ENCODE results near the gene MSRB1.

MSRB1 gene

GRCh38 chr16:1976216-1976520, 33.2 kb upstream of the MSRB1 start:
- H3K79me2 ChIP-seq (ENCODE audit: insufficient read depth, low read depth) = peaks cover 20% of the 10 kb centered on the region
- H3K4me2 ChIP-seq = no peak overlapping the region
- H3K4me3 ChIP-seq (IDR thresholded peaks at IDR 0.05; ENCODE audit: insufficient read depth, low read depth, low read length) = no peak overlapping the region
- H4K20me1 ChIP-seq (ENCODE audit: insufficient read depth) = no peaks in the 10 kb centered on the region
- no peaks in the 10 kb centered on the region for H3K27me3 ChIP-seq (ENCODE audit: insufficient read depth, low read depth)
- no peak for TF ChIP-seq CTCF (conservative IDR thresholded peaks at IDR 0.05; ENCODE audit: low read depth, low read length)
- no peak overlapping the region for H3K9ac ChIP-seq
- no peak overlapping the region for H3K27ac ChIP-seq
- no peak overlapping the region for H2AFZ ChIP-seq (ENCODE audit: low read depth)
- no peaks in the 10 kb centered on the region; the same call in 1 of the 2 replicates for H3K36me3 ChIP-seq (ENCODE audit: insufficient read depth)
- peaks cover 19% of the 10 kb centered on the region for H3K4me1 ChIP-seq (ENCODE audit: low read depth, poor library complexity, severe bottlenecking)

- H3K4me3 ChIP-seq (IDR thresholded peaks at IDR 0.05; ENCODE audit: insufficient read depth, low read depth, low read length) = no peak overlapping the region
- H3K4me1 ChIP-seq (ENCODE audit: low read depth, poor library complexity, severe bottlenecking) = peaks cover 14% of the 10 kb centered on the region
- no peak overlapping the region for H3K9ac ChIP-seq
- H4K20me1 ChIP-seq (ENCODE audit: insufficient read depth) = no peaks in the 10 kb centered on the region
- H2AFZ ChIP-seq (ENCODE audit: low read depth) = no peak overlapping the region
- H3K27ac ChIP-seq = no peak overlapping the region
- TF ChIP-seq CTCF (conservative IDR thresholded peaks at IDR 0.05; ENCODE audit: low read depth, low read length) = no peak
- H3K36me3 ChIP-seq (ENCODE audit: insufficient read depth) = no peaks in the 10 kb centered on the region; the same call in 1 of the 2 replicates
- no peak overlapping the region for H3K4me2 ChIP-seq
- peaks cover 20% of the 10 kb centered on the region for H3K79me2 ChIP-seq (ENCODE audit: insufficient read depth, low read depth)
- H3K27me3 ChIP-seq (ENCODE audit: insufficient read depth, low read depth) = no peaks in the 10 kb centered on the region
Observed at GRCh38 chr16:1975432-1976215, 32.6 kb upstream of the MSRB1 start.

GRCh38 chr16:1974157-1975070, 31.4 kb upstream of the MSRB1 start:
- Histone ChIP-seq H3K79me2 (ENCODE audit: insufficient read depth, low read depth) (peaks cover 20% of the 10 kb centered on the region), H3K4me3 (IDR thresholded peaks at IDR 0.05; ENCODE audit: insufficient read depth, low read depth, low read length) (no peak overlapping the region), H3K4me2 (no peak overlapping the region; the same call in 1 of the 2 replicates), H3K27ac (no peak overlapping the region), H4K20me1 (ENCODE audit: insufficient read depth) (no peaks in the 10 kb centered on the region), H3K9ac (no peak overlapping the region), H3K27me3 (ENCODE audit: insufficient read depth, low read depth) (no peaks in the 10 kb centered on the region), H3K4me1 (ENCODE audit: low read depth, poor library complexity, severe bottlenecking) (peaks cover 10% of the 10 kb centered on the region), H2AFZ (ENCODE audit: low read depth) (no peak overlapping the region), H3K36me3 (ENCODE audit: insufficient read depth) (no peaks in the 10 kb centered on the region; the same call in 1 of the 2 replicates)
- TF ChIP-seq CTCF (conservative IDR thresholded peaks at IDR 0.05; ENCODE audit: low read depth, low read length) = no peak

- Histone ChIP-seq H3K4me2 (peak overlapping the region; percentile 95; the same call in 1 of the 2 replicates), H3K9ac (no peak overlapping the region), H3K27me3 (ENCODE audit: insufficient read depth, low read depth) (no peaks in the 10 kb centered on the region), H3K27ac (no peak overlapping the region), H3K79me2 (ENCODE audit: insufficient read depth, low read depth) (peaks cover 20% of the 10 kb centered on the region), H3K36me3 (ENCODE audit: insufficient read depth) (no peaks in the 10 kb centered on the region; the same call in 1 of the 2 replicates), H3K4me3 (IDR thresholded peaks at IDR 0.05; ENCODE audit: insufficient read depth, low read depth, low read length) (no peak overlapping the region), H2AFZ (ENCODE audit: low read depth) (no peak overlapping the region), H3K4me1 (ENCODE audit: low read depth, poor library complexity, severe bottlenecking) (peaks cover 10% of the 10 kb centered on the region), H4K20me1 (ENCODE audit: insufficient read depth) (no peaks in the 10 kb centered on the region)
- no peak for TF ChIP-seq CTCF (conservative IDR thresholded peaks at IDR 0.05; ENCODE audit: low read depth, low read length)
Observed at GRCh38 chr16:1973461-1974156, 30.6 kb upstream of the MSRB1 start.
